ENCODE data around the gene CRTC2. TPM values are rescaled to one million over a fixed set of nuclear protein-coding genes. Genes with fewer than 3 reads are reported as not detected.
A peak's percentile ranks its signal among the peaks of the same experiment; 100 is the strongest.
"Not testable (repeated sequence)": the region's sequence is repeated elsewhere in the genome, so short reads cannot be mapped to it uniquely, and the experiment has no call there.

CRTC2 gene
- total RNA-seq, 4 donors from 2014 or later, result 12.5 to 20.4 (median 17.6) TPM

GRCh38 chr1:153912349-153912748 is 46.1 kb downstream of the CRTC2 start:
- Histone ChIP-seq H3K4me1 (peaks cover 0 to 50% (median 30%) of the 10 kb centered on the region in 4 donors), H3K36me3 (peaks cover 0 to 20% (median 6%) of the 10 kb centered on the region in 4 donors), H3K9me3 (no peaks in the 10 kb centered on the region), H3K4me3 (no peak overlapping the region), H3K27me3 (no peaks in the 10 kb centered on the region), H3K27ac (replicated peaks in 1 of 4) (no peak overlapping the region)
- WGBS, result 93% methylated on average over 2 of the region's 2 CpGs
- intact Hi-C loops (cut with DNase I), result no loop called here
- no peak for TF ChIP-seq CTCF (IDR thresholded peaks at IDR 0.05)
- no peak for TF ChIP-seq EP300 (IDR thresholded peaks at IDR 0.05)
- TF ChIP-seq POLR2AphosphoS5 (IDR thresholded peaks at IDR 0.05), result no peak
- TF ChIP-seq POLR2A (IDR thresholded peaks at IDR 0.05; ENCODE audit: low read depth), result no peak
- DNase-seq (ENCODE audit: extremely low spot score), result no peak

- intact Hi-C loops (cut with DNase I); DNase-seq (ENCODE audit: extremely low spot score); H3K9me3 ChIP-seq; H3K27ac ChIP-seq (replicated peaks in 1 of 4); H3K27me3 ChIP-seq; H3K4me3 ChIP-seq: not testable (repeated sequence)
- Histone ChIP-seq H3K36me3 (peaks cover 0 to 18% (median 4%) of the 10 kb centered on the region in 4 donors), H3K4me1 (peaks cover 0 to 39% (median 25%) of the 10 kb centered on the region in 4 donors)
- WGBS, result 84% methylated on average over 6 of the region's 6 CpGs
Measured at GRCh38 chr1:153910560-153910959, 47.9 kb downstream of the CRTC2 start.

GRCh38 chr1:153908071-153908470 is 50.3 kb downstream of the CRTC2 start:
- no peak for DNase-seq (ENCODE audit: extremely low spot score)
- no peak overlapping the region for H3K27ac ChIP-seq (replicated peaks in 1 of 4)
- WGBS, result 93% methylated on average over 6 of the region's 6 CpGs
- H3K4me1 ChIP-seq, result peaks cover 0 to 44% (median 32%) of the 10 kb centered on the region in 4 donors
- H3K4me3 ChIP-seq, result no peak overlapping the region
- no peaks in the 10 kb centered on the region for H3K27me3 ChIP-seq
- H3K9me3 ChIP-seq, result no peaks in the 10 kb centered on the region
- TF ChIP-seq CTCF (IDR thresholded peaks at IDR 0.05) (no peak), EP300 (IDR thresholded peaks at IDR 0.05) (no peak), POLR2AphosphoS5 (IDR thresholded peaks at IDR 0.05) (no peak), POLR2A (IDR thresholded peaks at IDR 0.05; ENCODE audit: low read depth) (no peak)
- H3K36me3 ChIP-seq, result peaks cover 0 to 13% (median 4%) of the 10 kb centered on the region in 4 donors
- intact Hi-C loops (cut with DNase I), result no loop called here

- Histone ChIP-seq H3K27me3 (no peaks in the 10 kb centered on the region), H3K36me3 (peaks cover 0 to 13% (median 4%) of the 10 kb centered on the region in 4 donors), H3K27ac (replicated peaks in 1 of 4) (no peak overlapping the region), H3K9me3 (no peaks in the 10 kb centered on the region), H3K4me3 (no peak overlapping the region), H3K4me1 (peaks cover 0 to 38% (median 28%) of the 10 kb centered on the region in 4 donors)
- WGBS, result 97% methylated on average over 6 of the region's 6 CpGs
- intact Hi-C loops (cut with DNase I), result no loop called here
- TF ChIP-seq CTCF (IDR thresholded peaks at IDR 0.05) (no peak), POLR2AphosphoS5 (IDR thresholded peaks at IDR 0.05) (no peak), POLR2A (IDR thresholded peaks at IDR 0.05; ENCODE audit: low read depth) (no peak), EP300 (IDR thresholded peaks at IDR 0.05) (no peak)
- no peak for DNase-seq (ENCODE audit: extremely low spot score)
Measured at GRCh38 chr1:153907134-153907533, 51.3 kb downstream of the CRTC2 start.

GRCh38 chr1:153906396-153906795 is 52.0 kb downstream of the CRTC2 start:
- 94% methylated on average over 1 of the region's 1 CpG for WGBS
- Histone ChIP-seq H3K27ac (replicated peaks in 1 of 4) (no peak overlapping the region), H3K4me3 (no peak overlapping the region), H3K27me3 (no peaks in the 10 kb centered on the region), H3K9me3 (no peaks in the 10 kb centered on the region), H3K36me3 (peaks cover 0 to 13% (median 4%) of the 10 kb centered on the region in 4 donors), H3K4me1 (peaks cover 0 to 38% (median 28%) of the 10 kb centered on the region in 4 donors)
- TF ChIP-seq EP300 (IDR thresholded peaks at IDR 0.05) (no peak), POLR2AphosphoS5 (IDR thresholded peaks at IDR 0.05) (no peak), CTCF (IDR thresholded peaks at IDR 0.05) (no peak), POLR2A (IDR thresholded peaks at IDR 0.05; ENCODE audit: low read depth) (no peak)
- intact Hi-C loops (cut with DNase I), result no loop called here
- DNase-seq (ENCODE audit: extremely low spot score), result no peak

GRCh38 chr1:153905908-153906307 is 52.5 kb downstream of the CRTC2 start:
- DNase-seq (ENCODE audit: extremely low spot score); H3K27me3 ChIP-seq; intact Hi-C loops (cut with DNase I); H3K9me3 ChIP-seq; H3K4me3 ChIP-seq: not testable (repeated sequence)
- WGBS, result 96% methylated on average over 8 of the region's 8 CpGs
- Histone ChIP-seq H3K4me1 (peaks cover 0 to 35% (median 28%) of the 10 kb centered on the region in 4 donors), H3K27ac (replicated peaks in 1 of 4) (peak overlapping the region in 2 of 4 donors; percentile 16 to 26), H3K36me3 (peaks cover 0 to 13% (median 4%) of the 10 kb centered on the region in 4 donors)

All from esophagus muscularis mucosa (tissue), 4 donors.